SJSA1 (cell line): ENCODE data around the gene SLC15A3. TPM values are rescaled to one million over a fixed set of nuclear protein-coding genes. Genes with fewer than 3 reads are reported as not detected.
A peak's percentile ranks its signal among the peaks of the same experiment; 100 is the strongest.

ENCODE experiments used
- DNase-seq, 2 experiments: peaks; one replicate each; pipeline ENCODE4 v3.0.0-alpha.2; 2015 to 2020; ENCODE audit warnings: low spot score in 2 of 2, low read depth in 1 of 2
- H3K27ac ChIP-seq: fragments of 250-450 bp; sonication (Bioruptor Pico); 2 replicates; pipeline ENCODE4 v1.5.1; 2020; ENCODE audit warnings: mild to moderate bottlenecking, moderate library complexity
- H3K27me3 ChIP-seq: fragments of 250-450 bp; sonication (Bioruptor Pico); replicated peaks from 2 replicates; pipeline ENCODE4 v1.5.1; 2020; ENCODE audit warnings: mild to moderate bottlenecking, moderate library complexity
- H3K36me3 ChIP-seq: fragments of 250-450 bp; sonication (Bioruptor Pico); 2 replicates; pipeline ENCODE4 v1.5.1; 2020; ENCODE audit warnings: mild to moderate bottlenecking
- H3K4me1 ChIP-seq: fragments of 250-450 bp; sonication (Bioruptor Pico); replicated peaks from 2 replicates; pipeline ENCODE4 v1.6.1; 2021; ENCODE audit warnings: mild to moderate bottlenecking
- H3K4me3 ChIP-seq: fragments of 250-450 bp; sonication (Bioruptor Pico); 2 replicates; pipeline ENCODE4 v1.5.1; 2020; ENCODE audit warnings: mild to moderate bottlenecking
- H3K9me3 ChIP-seq: fragments of 250-450 bp; sonication (Bioruptor Pico); replicated peaks from 2 replicates; pipeline ENCODE4 v1.5.1; 2020; ENCODE audit warnings: mild to moderate bottlenecking
- total RNA-seq: library from RNA; depleted of rRNA; stranded (reverse); fragments of >200 nt; shearing (Covaris generic); gene quantifications from 2 replicates; pipeline ENCODE4 v1.2.3, GENCODE V29; 2014

The SLC15A3 gene
- total RNA-seq, 1 experiment from 2014 or later, result 26.5 TPM

DNA sequence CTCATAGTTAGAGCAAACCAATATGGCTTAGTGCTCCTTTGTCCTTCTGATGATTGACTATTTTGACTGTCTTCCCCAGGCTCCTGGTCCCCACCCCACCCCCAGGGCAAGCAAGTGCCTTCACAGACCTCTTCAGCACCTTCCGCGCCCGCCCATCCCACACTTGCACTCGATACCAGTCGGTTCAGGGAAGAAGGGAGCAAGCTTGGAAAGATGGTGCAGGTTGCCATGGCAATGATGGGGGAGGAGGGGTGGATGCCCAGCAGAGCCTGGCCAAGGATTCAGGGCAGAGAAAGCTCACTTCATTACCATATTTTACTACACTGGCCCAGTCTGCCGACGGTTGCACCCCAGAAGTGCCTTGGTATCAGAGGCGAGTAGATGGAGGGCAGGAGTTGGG lies 25.5 kb downstream of the SLC15A3 start:
- peaks cover 39% of the 10 kb centered on the region for H3K36me3 ChIP-seq
- peak in 1 of 2 experiments; percentile 44 for DNase-seq

DNA sequence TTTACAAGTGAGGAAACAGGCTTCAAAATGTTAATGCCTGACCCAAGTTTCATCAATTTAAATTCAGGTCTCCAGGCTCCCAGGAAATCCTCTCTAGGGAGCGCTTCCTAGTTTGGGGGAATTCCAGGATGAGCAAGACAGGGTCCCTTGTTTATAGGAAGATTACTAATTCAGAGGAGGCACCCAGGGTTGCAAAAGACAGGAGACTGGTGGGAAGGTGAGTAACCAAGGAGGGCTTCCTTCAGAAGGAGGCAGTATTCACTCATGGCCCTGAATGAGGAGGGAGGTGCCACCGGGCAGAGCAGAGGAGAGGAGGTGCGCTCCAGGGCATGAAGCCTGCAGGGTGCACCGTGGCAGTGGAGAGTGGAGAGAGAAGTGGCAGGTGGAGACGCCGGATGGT lies 26.1 kb downstream of the SLC15A3 start:
- Histone ChIP-seq H3K4me3 (no peak overlapping the region), H3K27ac (no peak overlapping the region), H3K27me3 (no peaks in the 10 kb centered on the region), H3K9me3 (no peaks in the 10 kb centered on the region), H3K4me1 (peaks cover 26% of the 10 kb centered on the region), H3K36me3 (peaks cover 41% of the 10 kb centered on the region)
- DNase-seq, result peak; percentile 62 to 69

More for the DNA sequence above, 25.5 kb downstream of the SLC15A3 start:
- Histone ChIP-seq H3K27ac (no peak overlapping the region), H3K9me3 (no peaks in the 10 kb centered on the region), H3K4me3 (no peak overlapping the region), H3K27me3 (no peaks in the 10 kb centered on the region), H3K4me1 (peaks cover 26% of the 10 kb centered on the region)

DNA sequence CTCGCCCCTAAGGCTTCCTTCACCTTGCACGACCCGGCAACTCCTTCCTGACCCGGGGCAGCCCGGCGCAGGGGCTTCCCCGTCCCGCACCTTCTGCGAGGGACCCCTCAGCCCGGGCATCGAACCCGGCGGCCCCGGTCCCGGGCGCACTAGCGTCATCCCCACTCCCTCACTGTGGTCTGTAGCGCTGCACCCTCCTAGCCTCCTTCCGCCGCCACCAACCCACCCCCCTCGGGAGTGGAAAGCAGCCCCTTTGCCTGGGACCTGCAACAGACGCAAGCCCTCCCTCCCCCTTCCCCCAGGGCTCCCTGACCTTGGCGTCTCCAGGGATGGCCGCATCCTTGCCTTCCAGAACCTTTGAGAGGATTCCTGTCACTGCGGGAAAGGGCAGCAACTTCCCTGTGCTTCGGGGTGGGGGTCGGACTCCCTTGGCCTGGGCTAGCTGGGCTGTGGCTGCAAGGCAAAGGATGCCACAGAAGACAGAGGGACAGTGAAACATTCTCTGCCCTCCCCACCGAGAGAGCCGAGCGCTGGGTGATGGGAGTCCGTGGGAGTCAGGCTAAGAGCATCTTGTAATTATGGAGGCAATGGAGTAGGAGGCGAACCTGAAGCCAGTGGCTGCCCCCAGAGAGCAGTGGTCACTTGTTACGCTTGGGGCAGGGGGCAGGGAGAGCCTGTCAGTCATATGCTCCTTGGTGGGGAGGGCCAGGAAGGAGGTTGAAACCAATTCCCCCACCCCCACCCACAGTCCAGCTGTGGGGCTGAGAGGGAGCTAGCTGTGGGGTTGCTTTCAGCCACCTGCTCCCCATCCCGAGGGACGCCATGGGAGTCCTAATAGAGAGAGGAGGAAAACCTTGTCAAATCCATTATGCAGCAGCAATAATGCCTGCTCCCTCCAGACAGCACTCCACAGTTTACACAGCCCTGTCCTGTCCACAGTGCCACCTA lies 26.8 kb downstream of the SLC15A3 start:
- peak in 1 of 2 experiments; percentile 59 for DNase-seq
- Histone ChIP-seq H3K27ac (no peak overlapping the region), H3K9me3 (no peaks in the 10 kb centered on the region)

DNA sequence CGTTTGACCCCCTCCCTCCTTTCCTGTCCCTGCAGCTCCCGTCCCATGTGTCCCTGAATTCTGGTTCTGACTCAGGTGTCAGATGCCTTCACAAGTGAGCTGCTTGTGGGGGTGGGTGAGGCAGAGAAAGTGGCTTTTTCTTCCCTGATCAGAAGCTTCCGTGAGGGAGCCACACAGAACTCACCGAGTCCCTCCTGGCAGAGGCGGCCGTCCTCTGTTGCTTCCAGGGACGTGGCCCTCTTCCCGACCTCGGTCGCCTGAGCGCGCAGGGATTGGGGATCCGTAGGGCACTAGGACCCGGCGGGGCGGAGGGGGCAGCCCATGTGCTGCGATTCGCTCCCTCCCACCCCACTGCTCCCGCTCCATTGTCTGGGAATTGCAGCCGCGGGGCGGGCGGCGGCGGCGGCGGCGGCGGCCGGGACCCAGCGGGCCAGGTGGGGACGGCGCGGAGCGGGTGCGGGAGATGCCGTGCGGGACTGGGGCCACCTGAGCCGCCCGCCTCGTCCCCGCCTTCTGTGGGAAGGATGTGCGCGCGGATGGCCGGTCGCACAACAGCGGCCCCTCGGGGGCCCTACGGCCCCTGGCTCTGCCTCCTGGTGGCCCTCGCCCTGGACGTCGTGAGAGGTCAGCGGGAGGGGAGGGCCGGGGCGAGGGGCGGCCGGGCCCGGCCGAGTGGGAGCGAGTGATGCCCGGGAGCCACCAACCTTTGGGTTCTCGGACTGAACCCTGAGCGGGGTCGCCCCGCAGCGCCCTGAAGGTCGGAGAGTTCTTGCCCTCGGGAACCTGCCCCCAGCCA lies 27.7 kb downstream of the SLC15A3 start, which contains the start of gene TMEM132A:
Gene TMEM132A, plus strand, starts transcription at position 351 of the 796 bp plus-strand sequence. Its CDS starts 174 bp downstream, at position 525.
- H3K27ac ChIP-seq, result no peak within 1 kb of the TSS
- DNase-seq, result peak; percentile 61 to 88

More for the DNA sequence above, 26.8 kb downstream of the SLC15A3 start:
- H3K27me3 ChIP-seq, result no peaks in the 10 kb centered on the region
- peak overlapping the region; percentile 64 for H3K4me3 ChIP-seq
- H3K36me3 ChIP-seq, result peaks cover 48% of the 10 kb centered on the region
- peaks cover 26% of the 10 kb centered on the region for H3K4me1 ChIP-seq

DNA sequence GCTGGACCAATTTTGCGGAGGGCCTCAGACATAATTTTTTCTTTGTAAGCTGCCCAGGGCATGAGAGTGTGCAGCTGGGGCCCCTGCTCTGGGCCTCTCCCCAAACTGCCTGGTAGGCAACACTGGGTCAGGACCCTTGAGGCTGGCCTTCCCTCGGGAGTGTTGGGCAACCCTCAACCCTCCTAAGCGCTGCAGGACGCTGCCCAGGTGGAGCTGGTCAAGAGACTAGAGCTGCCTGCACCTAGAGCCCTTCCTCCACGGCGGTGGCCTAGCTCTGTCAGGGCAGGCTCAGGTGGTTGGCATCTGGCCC lies 28.2 kb downstream of the SLC15A3 start:
- Histone ChIP-seq H3K27me3 (no peaks in the 10 kb centered on the region), H3K36me3 (peaks cover 57% of the 10 kb centered on the region), H3K27ac (no peak overlapping the region), H3K9me3 (no peaks in the 10 kb centered on the region), H3K4me1 (peaks cover 31% of the 10 kb centered on the region), H3K4me3 (peak overlapping the region; percentile 64; the same call in 1 of the 2 replicates)
- DNase-seq, result peak in 1 of 2 experiments; percentile 45

More for the DNA sequence above, 27.7 kb downstream of the SLC15A3 start, which contains the start of gene TMEM132A:
- Histone ChIP-seq H3K9me3 (no peaks in the 10 kb centered on the region), H3K36me3 (peaks cover 56% of the 10 kb centered on the region), H3K4me3 (peak within 1 kb of the TSS; percentile 64), H3K27me3 (no peaks in the 10 kb centered on the region), H3K4me1 (peaks cover 26% of the 10 kb centered on the region)

DNA sequence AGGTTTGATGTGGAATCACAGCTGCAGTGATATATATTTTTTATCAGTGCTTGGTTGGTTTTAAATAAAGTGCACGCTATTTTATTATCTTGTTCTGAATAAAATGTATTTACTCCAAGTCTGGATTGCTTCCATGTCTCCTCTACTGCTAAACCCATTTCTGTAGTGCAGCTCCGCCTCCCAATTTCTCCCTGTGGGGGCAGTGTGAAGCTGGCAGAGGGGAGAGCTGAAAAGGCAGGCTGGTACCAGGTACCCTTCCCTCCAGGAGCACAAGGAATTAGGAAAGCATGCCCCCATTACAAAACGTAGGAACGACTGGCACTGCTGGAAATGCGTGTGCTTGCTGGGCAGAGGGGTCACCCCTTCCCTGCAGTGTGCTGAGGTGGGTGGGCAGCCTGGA lies 28.6 kb downstream of the SLC15A3 start:
- Histone ChIP-seq H3K9me3 (no peaks in the 10 kb centered on the region), H3K4me3 (no peak overlapping the region), H3K4me1 (peaks cover 34% of the 10 kb centered on the region), H3K27me3 (no peaks in the 10 kb centered on the region), H3K36me3 (peaks cover 52% of the 10 kb centered on the region), H3K27ac (no peak overlapping the region)
- no peak for DNase-seq

DNA sequence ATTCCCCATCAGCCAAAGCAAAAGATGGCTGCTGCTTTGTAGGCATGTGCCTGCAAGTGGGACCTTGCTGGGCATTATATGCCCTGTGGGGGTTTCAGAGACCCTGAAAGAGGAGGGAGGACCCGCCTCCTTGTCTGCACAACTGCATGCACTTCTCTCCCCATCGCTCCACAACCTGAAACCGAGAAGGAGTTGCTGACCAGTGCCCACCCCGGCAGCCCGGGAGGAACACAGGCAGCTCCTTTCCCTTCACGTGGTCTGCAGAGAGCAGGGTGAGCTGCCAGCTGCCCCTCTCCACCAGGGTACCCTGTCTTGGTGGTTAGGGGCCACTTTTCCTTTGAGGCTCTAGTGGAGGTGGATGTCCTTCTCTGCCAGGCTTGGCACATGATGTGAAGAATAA lies 29.1 kb downstream of the SLC15A3 start:
- Histone ChIP-seq H3K9me3 (no peaks in the 10 kb centered on the region), H3K36me3 (peaks cover 52% of the 10 kb centered on the region), H3K27ac (no peak overlapping the region), H3K27me3 (no peaks in the 10 kb centered on the region), H3K4me3 (no peak overlapping the region), H3K4me1 (peaks cover 34% of the 10 kb centered on the region)
- DNase-seq, result peak in 1 of 2 experiments; percentile 38

DNA sequence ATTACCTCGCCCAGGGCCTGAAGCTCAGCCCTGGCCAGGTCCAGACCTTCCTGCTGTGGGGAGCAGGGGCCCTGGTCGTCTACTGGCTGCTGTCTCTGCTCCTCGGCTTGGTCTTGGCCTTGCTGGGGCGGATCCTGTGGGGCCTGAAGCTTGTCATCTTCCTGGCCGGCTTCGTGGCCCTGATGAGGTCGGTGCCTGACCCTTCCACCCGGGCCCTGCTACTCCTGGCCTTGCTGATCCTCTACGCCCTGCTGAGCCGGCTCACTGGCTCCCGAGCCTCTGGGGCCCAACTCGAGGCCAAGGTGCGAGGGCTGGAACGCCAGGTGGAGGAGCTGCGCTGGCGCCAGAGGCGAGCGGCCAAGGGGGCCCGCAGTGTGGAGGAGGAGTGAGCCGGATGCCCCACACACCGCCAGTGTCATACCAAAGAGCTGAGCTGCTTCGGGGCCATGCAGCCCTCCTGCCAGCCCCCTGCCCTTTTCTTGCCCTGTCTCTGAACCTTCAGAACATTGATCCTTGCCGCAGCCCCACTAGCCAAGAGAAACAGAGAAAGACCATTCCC lies 30.1 kb downstream of the SLC15A3 start:
- peak in 1 of 2 experiments; percentile 44 for DNase-seq
- Histone ChIP-seq H3K4me3 (no peak overlapping the region), H3K27me3 (no peaks in the 10 kb centered on the region), H3K4me1 (peaks cover 34% of the 10 kb centered on the region), H3K36me3 (peaks cover 52% of the 10 kb centered on the region), H3K9me3 (no peaks in the 10 kb centered on the region), H3K27ac (no peak overlapping the region)

DNA sequence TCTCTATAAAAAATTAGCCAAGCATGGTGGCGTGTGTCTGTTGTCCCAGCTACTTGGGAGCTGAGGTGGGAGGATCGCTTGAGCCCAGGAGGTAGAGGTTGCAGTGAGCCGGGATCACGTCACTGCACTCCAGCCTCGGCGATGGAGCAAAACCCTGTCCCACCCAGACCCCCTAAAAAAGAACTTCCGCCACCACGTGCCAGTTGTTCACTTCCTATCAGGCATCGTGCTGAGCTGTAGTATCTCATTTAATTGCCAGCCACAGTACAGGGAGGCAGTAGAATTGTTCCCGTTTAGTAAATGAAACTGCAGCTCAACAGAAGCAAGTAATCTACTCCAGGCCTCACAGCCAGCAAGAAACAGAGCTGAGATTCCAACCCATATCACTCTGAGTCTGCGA lies 30.7 kb downstream of the SLC15A3 start:
- no peaks in the 10 kb centered on the region for H3K27me3 ChIP-seq
- peaks cover 34% of the 10 kb centered on the region for H3K4me1 ChIP-seq
- DNase-seq, result no peak
- H3K4me3 ChIP-seq, result no peak overlapping the region
- no peak overlapping the region for H3K27ac ChIP-seq
- no peaks in the 10 kb centered on the region for H3K9me3 ChIP-seq
- H3K36me3 ChIP-seq, result peaks cover 55% of the 10 kb centered on the region

DNA sequence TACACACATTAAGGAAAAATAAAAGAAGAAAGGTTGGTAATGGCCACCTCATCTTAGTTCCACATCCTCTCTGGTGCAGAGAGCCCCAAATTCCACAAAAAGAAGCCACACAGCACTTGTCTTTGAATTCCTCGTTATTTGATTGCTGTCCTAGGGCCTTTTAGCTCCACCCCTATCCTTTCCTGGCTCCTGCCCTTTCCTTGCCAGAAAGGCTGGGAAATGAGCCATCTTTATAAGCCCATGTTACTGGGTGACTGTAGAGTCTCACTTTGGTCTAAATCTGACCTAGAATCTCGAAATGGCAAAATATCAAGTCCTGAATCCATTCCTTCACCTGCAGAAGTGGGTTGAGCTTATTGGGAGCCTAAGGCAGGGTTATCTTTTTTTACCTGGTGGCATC lies 32.0 kb downstream of the SLC15A3 start:
- no peaks in the 10 kb centered on the region for H3K9me3 ChIP-seq
- no peak overlapping the region for H3K4me3 ChIP-seq
- H3K27ac ChIP-seq, result no peak overlapping the region
- DNase-seq, result no peak
- H3K36me3 ChIP-seq, result peaks cover 56% of the 10 kb centered on the region
- H3K27me3 ChIP-seq, result no peaks in the 10 kb centered on the region
- peaks cover 33% of the 10 kb centered on the region for H3K4me1 ChIP-seq

DNA sequence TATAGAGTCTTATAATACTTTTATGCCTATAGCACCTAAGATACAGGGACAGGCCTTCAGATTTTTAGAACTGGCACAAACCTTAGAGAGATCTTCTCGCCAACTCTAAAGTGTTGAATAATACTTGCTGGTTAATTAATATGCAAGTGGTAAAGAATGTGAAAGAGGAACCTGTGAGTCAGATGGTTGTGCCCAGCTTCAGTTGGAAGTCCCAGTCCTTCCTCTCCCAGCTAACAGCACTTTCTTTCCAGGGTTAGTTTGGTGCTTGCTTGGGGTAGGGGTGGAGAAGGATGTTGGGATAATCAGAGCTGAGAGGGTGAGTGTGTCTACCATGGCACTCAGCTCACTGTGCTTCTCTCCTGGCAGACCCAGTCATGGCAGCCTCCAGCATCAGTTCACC lies 32.7 kb downstream of the SLC15A3 start:
- Histone ChIP-seq H3K27ac (no peak overlapping the region), H3K4me3 (no peak overlapping the region), H3K4me1 (peaks cover 31% of the 10 kb centered on the region), H3K9me3 (no peaks in the 10 kb centered on the region), H3K36me3 (peaks cover 53% of the 10 kb centered on the region), H3K27me3 (no peaks in the 10 kb centered on the region)
- DNase-seq, result no peak

DNA sequence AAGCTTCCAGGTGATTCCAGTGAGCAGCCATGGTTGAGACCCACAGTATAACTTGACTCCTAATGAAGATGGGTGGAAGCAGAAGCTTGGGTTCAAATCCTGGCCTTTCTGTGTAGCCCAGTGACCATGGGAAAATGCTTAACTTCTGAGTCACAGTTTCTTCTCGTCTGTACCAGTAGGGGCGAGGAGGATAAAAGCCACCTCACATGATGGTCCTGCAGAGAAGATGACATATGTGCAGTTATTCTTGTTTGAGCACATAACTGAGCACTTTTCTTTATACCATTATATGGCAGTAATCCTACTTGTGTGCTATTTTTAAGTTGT lies 33.1 kb downstream of the SLC15A3 start:
- DNase-seq, result peak; percentile 43 to 47
- Histone ChIP-seq H3K27ac (no peak overlapping the region), H3K9me3 (no peaks in the 10 kb centered on the region), H3K4me3 (no peak overlapping the region), H3K4me1 (peaks cover 31% of the 10 kb centered on the region), H3K36me3 (peaks cover 49% of the 10 kb centered on the region), H3K27me3 (no peaks in the 10 kb centered on the region)

DNA sequence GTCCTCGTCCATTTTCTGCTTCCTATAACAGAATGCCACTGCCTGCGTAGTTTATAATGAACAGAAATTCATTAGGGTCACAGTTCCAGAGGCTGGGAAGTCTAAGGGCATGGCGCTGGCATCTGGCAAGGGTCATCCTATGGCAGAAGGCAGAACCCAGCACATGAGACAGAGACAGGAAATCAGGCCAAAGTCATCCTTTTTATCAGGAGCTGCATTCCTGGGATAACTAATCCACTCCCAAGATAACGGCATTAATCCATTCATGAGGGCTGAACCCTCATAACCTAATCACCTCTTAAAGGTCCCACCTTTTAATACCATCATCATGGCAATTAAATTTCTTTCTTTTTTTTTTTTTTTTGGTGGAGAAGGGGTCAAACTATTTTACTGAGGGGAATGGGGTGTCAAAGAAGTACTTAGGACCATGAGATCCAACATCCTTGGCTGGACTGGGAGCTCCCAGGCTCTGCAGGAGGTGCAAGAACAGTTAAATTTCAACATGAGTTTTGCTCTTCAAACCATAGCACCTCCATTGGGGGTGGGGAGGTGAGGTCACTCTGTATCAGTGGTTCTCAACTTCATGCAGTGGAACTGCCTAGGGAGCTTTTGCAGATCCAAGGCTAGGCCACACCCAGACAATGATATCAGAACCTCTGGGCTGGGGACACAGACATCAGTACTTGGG lies 33.6 kb downstream of the SLC15A3 start:
- Histone ChIP-seq H3K9me3 (no peaks in the 10 kb centered on the region), H3K4me1 (peaks cover 30% of the 10 kb centered on the region), H3K36me3 (peaks cover 44% of the 10 kb centered on the region), H3K27me3 (no peaks in the 10 kb centered on the region), H3K27ac (no peak overlapping the region), H3K4me3 (no peak overlapping the region)
- DNase-seq, result no peak
